22Rv1 (cell line): ENCODE results near the gene LAMA1.

Source experiments
- H3K27ac ChIP-seq: fragments of 450-650 bp; 2 replicates; pipeline ENCODE4 v1.5.1; 2017
- CTCF ChIP-seq: fragments of 450-650 bp; IDR thresholded peaks from 2 replicates; pipeline ENCODE4 v1.5.1; 2017; ENCODE audit warnings: mild to moderate bottlenecking
- ZFX ChIP-seq: fragments of 450-650 bp; IDR thresholded peaks from 2 replicates; pipeline ENCODE4 v1.6.1; 2017; ENCODE audit warnings: antibody characterized with exemption, borderline replicate concordance

LAMA1 gene

GRCh38 chr18:7056026-7056425 is 61.6 kb downstream of the LAMA1 start:
- TF ChIP-seq CTCF (no peak), ZFX (no peak)
- no peak overlapping the region for H3K27ac ChIP-seq

GRCh38 chr18:7049951-7050350 is 67.6 kb downstream of the LAMA1 start:
- TF ChIP-seq CTCF = no peak
- no peak for TF ChIP-seq ZFX
- H3K27ac ChIP-seq = no peak overlapping the region

GRCh38 chr18:7048081-7048480 is 69.5 kb downstream of the LAMA1 start:
- TF ChIP-seq CTCF (no peak), ZFX (no peak)
- H3K27ac ChIP-seq = no peak overlapping the region

GRCh38 chr18:7047336-7047735 is 70.3 kb downstream of the LAMA1 start:
- TF ChIP-seq ZFX (no peak), CTCF (no peak)
- no peak overlapping the region for H3K27ac ChIP-seq

GRCh38 chr18:7038330-7038851 is 79.2 kb downstream of the LAMA1 start:
- TF ChIP-seq CTCF = peak; percentile 78
- no peak for TF ChIP-seq ZFX
- no peak overlapping the region for H3K27ac ChIP-seq

- H3K27ac ChIP-seq = no peak overlapping the region
Observed at GRCh38 chr18:7037470-7037869, 80.1 kb downstream of the LAMA1 start.

GRCh38 chr18:7035807-7036206 is 81.8 kb downstream of the LAMA1 start:
- TF ChIP-seq ZFX (no peak), CTCF (no peak)
- no peak overlapping the region for H3K27ac ChIP-seq

More at GRCh38 chr18:7037470-7037869, 80.1 kb downstream of the LAMA1 start:
- no peak for TF ChIP-seq CTCF
- TF ChIP-seq ZFX = no peak
